GM12865 (cell line): ENCODE measurements around the gene RBBP4.
A peak's percentile ranks its signal among the peaks of the same experiment; 100 is the strongest.

Source experiments
- DNase-seq: peaks from one replicate; pipeline ENCODE4 v3.0.0; 2010; ENCODE audit warnings: low read depth
- H3K4me3 ChIP-seq: 2 replicates; pipeline ENCODE4 v1.5.1; 2011; ENCODE audit warnings: mild to moderate bottlenecking, low read depth, low read length, control low read depth
- CTCF ChIP-seq: IDR thresholded peaks from 2 replicates; pipeline ENCODE4 v1.5.1; 2011; ENCODE audit warnings: low read length, control low read depth, low read depth, inconsistent platforms; ENCODE audit not compliant: insufficient read depth; ENCODE audit errors: missing control alignments

The RBBP4 gene

DNA sequence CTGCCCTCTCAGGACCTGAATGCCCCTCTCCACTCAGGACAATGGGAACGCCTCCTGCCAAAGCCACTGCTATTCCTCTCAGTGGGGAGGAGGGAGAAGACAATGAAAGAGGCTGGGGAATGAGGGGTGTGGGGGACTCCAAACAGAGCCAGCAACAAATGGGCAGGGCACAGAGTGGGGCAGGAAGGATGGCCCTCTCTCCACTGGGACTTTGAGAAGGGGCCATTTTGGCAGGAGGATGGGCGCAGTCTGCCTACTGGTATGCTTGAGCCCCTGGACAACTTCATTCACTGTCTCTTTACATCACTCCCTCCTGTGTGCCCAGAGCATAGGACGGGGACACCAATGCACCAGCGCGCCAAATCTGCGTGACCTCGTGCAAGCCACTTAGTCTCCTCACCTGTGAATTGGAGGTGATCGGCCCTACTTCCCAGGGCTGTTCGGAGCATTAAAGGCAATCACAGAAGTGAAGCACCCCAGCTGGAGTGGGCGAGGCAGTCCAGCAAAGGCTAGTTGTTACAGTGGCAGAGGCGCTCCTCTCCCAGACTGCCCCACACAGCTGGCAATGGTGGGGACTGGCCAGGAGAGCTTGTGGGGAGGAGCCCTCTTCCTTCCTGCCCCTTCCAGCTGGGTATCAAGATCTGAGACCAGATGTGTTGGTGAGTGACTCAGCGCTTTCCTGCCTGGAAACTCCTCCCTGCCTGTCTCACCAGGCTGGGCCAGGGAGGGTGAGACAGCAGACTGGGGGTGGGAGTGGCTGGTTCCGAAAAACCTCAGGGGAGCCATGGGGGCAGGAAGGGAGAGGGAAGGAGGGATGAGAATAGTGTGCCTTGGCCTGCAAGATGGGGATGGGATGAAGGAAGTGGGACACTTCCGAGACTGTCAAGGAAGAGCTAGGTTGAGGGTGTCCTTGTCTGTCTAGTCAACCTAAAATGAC is 73.9 kb downstream of the RBBP4 start:
- peak; percentile 19 for DNase-seq
- H3K4me3 ChIP-seq, result no peak overlapping the region
- no peak for TF ChIP-seq CTCF

DNA sequence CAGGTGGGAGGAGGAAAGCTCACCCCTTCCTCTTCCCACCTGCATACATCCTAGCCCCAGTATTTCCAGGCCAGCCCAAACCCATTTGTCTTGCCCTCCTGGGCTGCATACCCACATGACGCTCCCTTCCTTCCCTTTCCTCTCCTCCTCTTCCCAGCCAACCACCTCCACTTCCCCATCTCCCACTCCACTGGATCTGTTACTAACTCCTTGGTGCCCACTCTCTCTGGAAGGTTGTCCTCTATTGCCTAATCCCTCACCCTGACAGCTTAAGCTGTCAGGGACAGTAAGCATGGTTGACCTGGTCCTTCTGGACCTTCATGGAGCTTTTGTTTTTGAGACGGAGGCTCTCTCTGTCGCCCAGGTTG is 74.6 kb downstream of the RBBP4 start:
- no peak for TF ChIP-seq CTCF
- no peak overlapping the region for H3K4me3 ChIP-seq
- no peak for DNase-seq

DNA sequence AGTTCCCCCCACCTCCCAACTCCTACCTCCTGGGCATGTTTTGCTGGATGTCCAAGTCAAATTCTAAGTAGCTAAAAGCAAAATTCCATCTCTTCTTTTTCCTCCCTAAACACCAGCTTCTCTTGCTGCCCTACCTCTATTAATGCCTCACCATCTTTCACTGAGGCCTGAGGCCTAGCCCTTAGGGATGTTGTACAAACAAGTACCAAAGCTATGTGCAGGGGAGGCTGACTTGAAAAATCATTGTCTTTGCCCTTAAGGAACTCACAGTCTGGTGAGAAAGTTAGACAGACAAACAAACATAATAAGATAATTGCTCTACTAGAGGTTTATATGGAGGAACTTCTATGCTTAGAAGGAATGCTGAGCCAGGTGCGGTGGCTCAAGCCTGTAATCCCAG is 76.9 kb downstream of the RBBP4 start:
- no peak for DNase-seq
- H3K4me3 ChIP-seq, result no peak overlapping the region
- no peak for TF ChIP-seq CTCF

DNA sequence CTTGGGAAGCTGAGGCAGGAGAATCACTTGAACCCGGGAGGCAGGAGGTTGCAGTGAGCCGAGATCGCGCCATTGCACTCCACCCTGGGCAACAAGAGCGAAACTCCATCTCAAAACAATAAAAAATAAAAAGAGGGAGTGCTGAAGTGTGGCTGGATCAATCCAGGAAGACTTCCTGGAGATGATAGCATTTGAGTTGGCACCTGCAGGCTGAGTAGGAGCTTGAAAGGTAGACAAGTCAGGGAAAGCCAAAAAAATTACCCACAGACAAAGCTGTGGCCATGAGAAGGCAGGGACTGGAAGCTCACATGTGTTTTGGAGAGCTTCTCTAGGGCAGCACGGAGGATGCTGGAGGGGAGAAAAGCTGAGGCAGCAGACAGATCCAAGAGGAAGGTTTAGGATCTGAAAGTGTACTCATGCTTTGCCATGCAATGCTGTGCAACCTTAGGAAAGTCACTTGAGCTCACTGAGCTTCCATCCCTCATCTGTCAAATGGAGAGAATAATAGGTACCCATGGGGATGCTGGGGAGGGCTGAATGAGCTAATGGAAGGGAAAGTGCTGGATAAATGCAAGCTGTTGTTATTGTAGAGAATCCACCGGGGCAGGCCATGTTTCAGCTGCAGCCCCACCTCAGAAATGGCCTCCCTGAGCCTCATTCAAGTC is 77.5 kb downstream of the RBBP4 start:
- H3K4me3 ChIP-seq, result no peak overlapping the region
- DNase-seq, result no peak
- no peak for TF ChIP-seq CTCF

DNA sequence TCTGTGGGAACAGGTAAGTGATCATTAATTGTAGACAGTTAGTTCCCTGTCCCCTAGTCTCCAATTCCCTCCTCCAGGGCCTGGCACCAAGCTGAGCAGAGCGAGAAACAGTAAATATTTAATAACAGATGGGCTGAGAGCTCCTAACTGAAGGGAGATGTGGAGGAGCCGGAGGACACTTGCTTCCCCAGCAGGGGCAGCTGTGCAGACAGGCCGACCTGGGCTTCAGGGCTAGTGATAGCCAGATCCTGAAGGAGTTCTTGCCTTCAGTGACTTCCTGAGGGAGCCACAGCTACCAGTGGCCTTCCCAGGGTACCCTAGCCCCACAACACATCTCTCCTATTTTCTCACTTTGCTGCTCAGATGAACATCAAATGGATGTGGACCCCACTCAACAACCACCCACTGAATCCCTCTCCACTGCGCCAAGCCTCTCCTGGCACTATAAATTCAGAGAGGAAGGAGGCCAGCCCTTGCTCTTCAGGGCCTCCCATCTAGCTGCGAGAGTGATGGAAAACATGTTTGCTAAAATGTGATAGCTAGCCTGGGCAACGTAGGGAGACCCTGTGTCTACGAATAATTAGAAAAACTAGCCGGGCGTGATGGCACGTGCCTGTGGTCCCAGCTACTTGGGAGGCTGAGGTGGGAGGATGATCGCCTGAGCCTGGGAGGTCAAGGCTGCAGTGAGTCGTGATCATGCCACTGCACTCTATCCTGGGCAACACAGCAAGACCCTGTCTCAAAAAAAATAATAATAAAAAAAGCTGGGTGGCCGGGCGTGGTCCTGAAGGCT is 78.4 kb downstream of the RBBP4 start:
- DNase-seq, result no peak
- no peak overlapping the region for H3K4me3 ChIP-seq
- no peak for TF ChIP-seq CTCF

- H3K4me3 ChIP-seq, result no peak overlapping the region
- peak; percentile 50 for DNase-seq
- TF ChIP-seq CTCF, result no peak
These were observed 82.7 kb downstream of the RBBP4 start for GRCh38 chr1:32733582-32734321.
